DOHH2 (cell line): ENCODE data around the gene LCN2.

Experiments used
- H3F3A ChIP-seq: fragments of 200-600 bp; sonication (generic), shearing (Covaris generic); 2 replicates; pipeline ENCODE4 v1.6.0; 2016; ENCODE audit warnings: antibody characterized with exemption, mild to moderate bottlenecking; ENCODE audit not compliant: control insufficient read depth, insufficient read depth
- H3K27ac ChIP-seq: fragments of 200-600 bp; sonication (generic); 2 replicates; pipeline ENCODE4 v1.5.1; 2014; ENCODE audit warnings: low read depth, mild to moderate bottlenecking, low read length, moderate library complexity
- H3K27me3 ChIP-seq: fragments of 200-600 bp; sonication (generic); 2 replicates; pipeline ENCODE4 v1.6.1; 2014; ENCODE audit warnings: mild to moderate bottlenecking, low read length, mixed read lengths; ENCODE audit not compliant: control insufficient read depth
- H3K36me3 ChIP-seq: fragments of 200-600 bp; sonication (generic); 2 replicates; pipeline ENCODE4 v1.6.1; 2014; ENCODE audit warnings: mild to moderate bottlenecking, low read length, moderate library complexity, mixed read lengths; ENCODE audit not compliant: control insufficient read depth
- H3K4me1 ChIP-seq: fragments of 200-600 bp; sonication (generic); 2 replicates; pipeline ENCODE4 v1.6.1; 2014; ENCODE audit warnings: mild to moderate bottlenecking, low read length, mixed read lengths; ENCODE audit not compliant: control insufficient read depth
- H3K4me2 ChIP-seq: fragments of 200-600 bp; sonication (generic); 2 replicates; pipeline ENCODE4 v1.6.0; 2014; ENCODE audit warnings: mild to moderate bottlenecking, low read length, moderate library complexity
- H3K4me3 ChIP-seq: fragments of 200-600 bp; sonication (generic); 2 replicates; pipeline ENCODE4 v1.5.1; 2014; ENCODE audit warnings: mild to moderate bottlenecking, low read length, mixed read lengths
- H3K79me2 ChIP-seq: fragments of 200-600 bp; sonication (generic); 2 replicates; pipeline ENCODE4 v1.6.1; 2014; ENCODE audit warnings: mild to moderate bottlenecking, low read length, mixed read lengths; ENCODE audit not compliant: control insufficient read depth
- H3K9me2 ChIP-seq: fragments of 200-600 bp; sonication (generic); replicated peaks from 2 replicates; pipeline ENCODE4 v1.6.1; 2014; ENCODE audit warnings: mild to moderate bottlenecking, low read length, mixed read lengths; ENCODE audit not compliant: control insufficient read depth
- H3K9me3 ChIP-seq: fragments of 200-600 bp; sonication (generic); 2 replicates; pipeline ENCODE4 v1.6.1; 2014; ENCODE audit warnings: antibody characterized with exemption, low read length, mixed read lengths; ENCODE audit not compliant: control insufficient read depth, insufficient read depth
- H4K20me1 ChIP-seq: fragments of 200-600 bp; sonication (generic); 2 replicates; pipeline ENCODE4 v1.6.0; 2014; ENCODE audit warnings: low read depth, mild to moderate bottlenecking, antibody characterized with exemption, low read length, moderate library complexity; ENCODE audit not compliant: control insufficient read depth, insufficient read depth
- EZH2phosphoT487 ChIP-seq: fragments of 200-600 bp; sonication (generic); IDR thresholded peaks from 2 replicates; pipeline ENCODE4 v1.6.1; 2017; ENCODE audit warnings: borderline replicate concordance, mild to moderate bottlenecking, antibody characterized with exemption, low read length, moderate library complexity, mixed read lengths
- TF ChIP-seq, protein P1 (sequence below): fragments of 200-600 bp; sonication (generic); IDR thresholded peaks from one replicate; pipeline ENCODE4 v1.5.1; 2014; ENCODE audit warnings: antibody characterized with exemption, mild to moderate bottlenecking, low read depth, low read length; ENCODE audit not compliant: poor library complexity, severe bottlenecking

The LCN2 gene

DNA sequence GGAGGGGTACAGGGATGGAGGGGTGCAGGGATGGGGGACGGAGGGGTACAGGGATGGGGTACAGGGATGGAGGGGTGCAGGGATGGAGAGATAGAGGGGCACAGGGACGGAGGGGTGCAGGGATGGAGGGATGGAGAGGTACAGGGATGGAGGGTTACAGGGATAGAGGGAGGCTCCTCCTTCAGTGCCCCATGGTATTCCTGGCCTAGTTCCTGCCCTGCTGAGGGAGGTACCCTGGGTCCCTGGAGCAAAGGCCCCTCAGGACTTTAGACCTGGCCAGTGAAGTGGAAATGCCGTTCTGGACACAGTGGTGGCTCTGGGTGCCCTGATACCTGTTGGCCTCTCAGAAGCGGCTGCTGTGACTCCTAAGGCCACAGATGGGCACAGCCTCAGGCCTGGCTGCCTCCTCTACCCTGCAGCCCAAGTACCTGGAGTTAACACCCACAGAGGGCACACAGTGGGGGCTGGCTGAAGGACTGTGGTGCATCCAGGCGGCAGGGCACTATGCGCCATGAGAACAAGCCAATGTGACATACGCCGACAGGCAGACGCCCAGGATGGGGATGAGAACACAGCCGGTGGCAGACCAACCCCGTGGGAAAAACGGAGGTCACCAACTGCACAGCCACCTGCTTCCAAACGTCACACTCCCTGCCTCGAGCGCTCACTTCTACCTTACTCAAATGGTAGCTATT lies 30.1 kb upstream of the LCN2 start:
- Histone ChIP-seq H3K27me3 (no peaks in the 10 kb centered on the region), H3K27ac (no peak overlapping the region), H3K79me2 (no peaks in the 10 kb centered on the region), H3K4me1 (peaks cover 3% of the 10 kb centered on the region; the same call in 1 of the 2 replicates), H3F3A (peaks cover 7% of the 10 kb centered on the region; the same call in 1 of the 2 replicates), H4K20me1 (no peaks in the 10 kb centered on the region), H3K36me3 (peaks cover 64% of the 10 kb centered on the region), H3K9me3 (no peaks in the 10 kb centered on the region), H3K4me3 (no peak overlapping the region), H3K4me2 (no peak overlapping the region), H3K9me2 (no peaks in the 10 kb centered on the region)
- TF ChIP-seq, protein P1, sequence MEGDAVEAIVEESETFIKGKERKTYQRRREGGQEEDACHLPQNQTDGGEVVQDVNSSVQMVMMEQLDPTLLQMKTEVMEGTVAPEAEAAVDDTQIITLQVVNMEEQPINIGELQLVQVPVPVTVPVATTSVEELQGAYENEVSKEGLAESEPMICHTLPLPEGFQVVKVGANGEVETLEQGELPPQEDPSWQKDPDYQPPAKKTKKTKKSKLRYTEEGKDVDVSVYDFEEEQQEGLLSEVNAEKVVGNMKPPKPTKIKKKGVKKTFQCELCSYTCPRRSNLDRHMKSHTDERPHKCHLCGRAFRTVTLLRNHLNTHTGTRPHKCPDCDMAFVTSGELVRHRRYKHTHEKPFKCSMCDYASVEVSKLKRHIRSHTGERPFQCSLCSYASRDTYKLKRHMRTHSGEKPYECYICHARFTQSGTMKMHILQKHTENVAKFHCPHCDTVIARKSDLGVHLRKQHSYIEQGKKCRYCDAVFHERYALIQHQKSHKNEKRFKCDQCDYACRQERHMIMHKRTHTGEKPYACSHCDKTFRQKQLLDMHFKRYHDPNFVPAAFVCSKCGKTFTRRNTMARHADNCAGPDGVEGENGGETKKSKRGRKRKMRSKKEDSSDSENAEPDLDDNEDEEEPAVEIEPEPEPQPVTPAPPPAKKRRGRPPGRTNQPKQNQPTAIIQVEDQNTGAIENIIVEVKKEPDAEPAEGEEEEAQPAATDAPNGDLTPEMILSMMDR: no peak
- no peak for TF ChIP-seq EZH2phosphoT487

DNA sequence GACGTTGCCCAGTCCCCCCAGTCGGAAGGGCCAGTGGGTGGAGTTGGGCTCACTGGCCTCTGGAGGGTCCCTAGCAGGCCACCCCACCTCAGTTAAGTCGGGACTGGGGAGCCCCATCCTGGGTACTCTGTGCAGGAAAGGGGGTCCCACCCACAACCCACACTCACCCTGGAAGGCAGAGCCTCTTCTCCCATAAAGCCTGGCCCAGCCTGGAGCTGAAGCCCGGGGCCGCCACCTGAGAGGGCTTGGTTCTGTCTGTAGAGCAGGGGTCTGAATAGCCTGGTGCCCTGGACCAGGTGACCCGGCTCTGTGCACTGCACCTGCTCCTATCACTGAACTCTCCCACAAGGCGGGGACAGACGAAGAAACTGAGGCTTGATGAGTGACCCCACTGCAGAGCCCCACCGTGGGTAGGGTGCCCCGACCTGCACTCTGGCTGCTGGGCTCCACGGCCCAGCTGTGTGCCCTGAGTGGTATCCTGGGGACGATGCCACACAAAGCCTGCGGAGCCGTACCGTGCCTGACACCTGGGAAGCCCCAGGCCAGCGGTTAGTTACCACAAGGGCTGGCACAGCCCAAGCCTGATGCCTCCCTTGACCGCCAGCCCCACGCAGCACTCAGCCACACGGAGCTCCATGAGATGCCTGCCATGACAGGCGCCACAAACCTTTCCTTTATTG lies 29.1 kb upstream of the LCN2 start:
- TF ChIP-seq, protein P1: no peak
- TF ChIP-seq EZH2phosphoT487: no peak
- no peak overlapping the region for H3K27ac ChIP-seq
- peaks cover 5% of the 10 kb centered on the region for H3K4me1 ChIP-seq
- no peaks in the 10 kb centered on the region for H3K9me3 ChIP-seq
- H3K4me2 ChIP-seq: no peak overlapping the region
- no peaks in the 10 kb centered on the region for H3K27me3 ChIP-seq
- peaks cover 7% of the 10 kb centered on the region; the same call in 1 of the 2 replicates for H3F3A ChIP-seq
- H3K79me2 ChIP-seq: peaks cover 10% of the 10 kb centered on the region
- H3K4me3 ChIP-seq: no peak overlapping the region
- H3K9me2 ChIP-seq: no peaks in the 10 kb centered on the region
- H4K20me1 ChIP-seq: peaks cover 6% of the 10 kb centered on the region; the same call in 1 of the 2 replicates
- peaks cover 64% of the 10 kb centered on the region for H3K36me3 ChIP-seq

DNA sequence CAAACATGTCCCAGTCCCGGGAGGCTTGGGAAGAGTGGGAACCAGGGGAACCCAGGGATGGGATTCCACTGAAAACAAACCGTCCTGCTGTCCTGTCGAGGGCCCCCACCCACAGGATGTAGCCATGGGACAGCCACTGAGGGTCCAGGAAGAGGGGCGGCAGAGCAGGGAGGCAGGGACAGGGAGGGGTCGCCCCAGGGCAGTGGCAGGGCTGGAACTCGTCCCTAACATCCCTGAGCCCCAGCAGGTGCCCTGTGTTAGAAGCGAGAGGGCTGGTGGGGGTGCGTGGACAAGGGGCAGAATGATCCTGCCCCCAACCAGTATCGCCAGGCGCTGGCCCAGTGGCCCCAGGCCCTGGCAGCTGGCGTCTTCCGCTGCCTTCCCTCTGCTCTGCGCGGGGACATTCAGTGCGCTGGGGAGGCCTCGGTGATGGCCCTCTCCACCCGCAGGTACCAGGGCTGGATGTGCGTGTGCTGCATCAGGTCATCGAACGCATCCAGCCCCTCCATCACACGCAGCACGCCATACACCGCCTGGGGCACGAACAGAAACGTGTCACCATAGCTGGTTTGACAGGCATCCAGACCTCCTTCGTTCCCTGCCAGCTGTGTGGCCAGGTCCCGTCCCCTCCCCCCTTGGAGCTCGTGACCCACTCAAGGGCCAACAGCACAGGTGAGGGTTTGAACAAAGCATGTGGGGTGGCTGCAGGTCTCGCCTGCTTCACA lies 28.4 kb upstream of the LCN2 start:
- H3F3A ChIP-seq: peaks cover 7% of the 10 kb centered on the region; the same call in 1 of the 2 replicates
- H3K36me3 ChIP-seq: peaks cover 64% of the 10 kb centered on the region
- H3K27ac ChIP-seq: no peak overlapping the region
- no peak for TF ChIP-seq EZH2phosphoT487
- TF ChIP-seq, protein P1: no peak
- peaks cover 12% of the 10 kb centered on the region for H3K4me1 ChIP-seq
- H3K9me3 ChIP-seq: no peaks in the 10 kb centered on the region
- H4K20me1 ChIP-seq: peaks cover 6% of the 10 kb centered on the region; the same call in 1 of the 2 replicates
- H3K9me2 ChIP-seq: no peaks in the 10 kb centered on the region
- no peak overlapping the region for H3K4me2 ChIP-seq
- H3K4me3 ChIP-seq: no peak overlapping the region
- peaks cover 17% of the 10 kb centered on the region for H3K79me2 ChIP-seq
- no peaks in the 10 kb centered on the region for H3K27me3 ChIP-seq
